GM12892 (cell line): ENCODE measurements around the gene SPATA2L.
"Not testable (repeated sequence)": the region's sequence is repeated elsewhere in the genome, so short reads cannot be mapped to it uniquely, and the experiment has no call there.

Experiments
- POLR2A ChIP-seq: IDR thresholded peaks from 2 replicates; pipeline ENCODE4 v1.6.1; 2011; ENCODE audit warnings: low read depth, low read length, control low read depth
- POLR2AphosphoS5 ChIP-seq: IDR thresholded peaks from 2 replicates; pipeline ENCODE4 v1.6.1; 2011; ENCODE audit warnings: low read depth, low read length, control low read depth
- TAF1 ChIP-seq: IDR thresholded peaks from 2 replicates; pipeline ENCODE4 v1.6.1; 2011; ENCODE audit warnings: low read depth, mild to moderate bottlenecking, control low read depth, low read length, borderline replicate concordance

- not testable (repeated sequence) for TF ChIP-seq TAF1, POLR2AphosphoS5, POLR2A
These were observed 29.9 kb downstream of the SPATA2L start for GRCh38 chr16:89671565-89671964.
